IMR-90 (cell line): ENCODE measurements around the gene TENM3. TPM values are rescaled to one million over a fixed set of nuclear protein-coding genes. Genes with fewer than 3 reads are reported as not detected.

Experiments used
- ATAC-seq: fragments of 200-7000 bp; cut with Tn5 transposase; 2 replicates; pipeline ENCODE4 v1.9.1; 2020; ENCODE audit warnings: low read depth, mild to moderate bottlenecking, moderate library complexity
- BruUV-seq: library from RNA; stranded (reverse); fragments of 400-500 nt; replicated peaks from 2 replicates; lab custom pipeline; 2021; lab: Mats Ljungman, UMichigan
- CTCF ChIA-PET: fragments of 300-600 bp; formaldehyde crosslinking; extraction: SDS; loops from one replicate; lab custom pipeline; 2021; ENCODE audit warnings: antibody characterized with exemption; lab: Yijun Ruan, JAX
- POLR2A ChIA-PET: fragments of 300-600 bp; sonication (Branson Sonifier 250); formaldehyde crosslinking; loops from one replicate; lab custom pipeline; 2022; ENCODE audit warnings: antibody characterized with exemption; ENCODE audit not compliant: unreplicated experiment; lab: Charles Lee
- DNase-seq: peaks from one replicate; pipeline ENCODE4 v3.0.0; 2013
- H2AFZ ChIP-seq: replicated peaks from 2 replicates; pipeline ENCODE3; 2013; ENCODE audit warnings: low read length, mild to moderate bottlenecking; ENCODE audit not compliant: poor library complexity
- H2AK5ac ChIP-seq: 2 replicates; pipeline ENCODE4 v1.6.1; 2013; ENCODE audit warnings: low read depth, low read length, inconsistent platforms
- H2AK9ac ChIP-seq: replicated peaks from 2 replicates; pipeline ENCODE3; 2013; ENCODE audit warnings: mild to moderate bottlenecking, low read depth, low read length, moderate library complexity; ENCODE audit not compliant: poor library complexity
- H2BK120ac ChIP-seq: 2 replicates; pipeline ENCODE4 v1.6.1; 2013; ENCODE audit warnings: low read depth, low read length, inconsistent platforms
- H2BK15ac ChIP-seq: 3 replicates; pipeline ENCODE4 v1.6.1; 2013; ENCODE audit warnings: low read depth, low read length, inconsistent platforms
- H2BK20ac ChIP-seq: 2 replicates; pipeline ENCODE4 v1.6.1; 2013; ENCODE audit warnings: low read depth, mild to moderate bottlenecking, inconsistent platforms, low read length, moderate library complexity
- H2BK5ac ChIP-seq: 2 replicates; pipeline ENCODE4 v1.6.1; 2013; ENCODE audit warnings: mild to moderate bottlenecking, low read depth, low read length, inconsistent platforms; ENCODE audit not compliant: poor library complexity, severe bottlenecking
- H3K14ac ChIP-seq: replicated peaks from 2 replicates; pipeline ENCODE4 v1.6.1; 2013; ENCODE audit warnings: low read depth, low read length, inconsistent platforms
- H3K18ac ChIP-seq: 2 replicates; pipeline ENCODE4 v1.6.1; 2013; ENCODE audit warnings: low read depth, low read length, control low read depth
- H3K23ac ChIP-seq: 2 replicates; pipeline ENCODE4 v1.6.1; 2013; ENCODE audit warnings: low read depth, low read length, inconsistent platforms
- H3K27ac ChIP-seq: 2 replicates; pipeline ENCODE4 v1.5.1; 2013; ENCODE audit warnings: mild to moderate bottlenecking, control low read depth, low read length; ENCODE audit not compliant: insufficient read depth
- H3K27me3 ChIP-seq: 2 replicates; pipeline ENCODE4 v1.6.1; 2013; ENCODE audit warnings: low read length; ENCODE audit not compliant: control insufficient read depth, insufficient read depth
- H3K36me3 ChIP-seq: 2 replicates; pipeline ENCODE4 v1.6.1; 2013; ENCODE audit warnings: low read length, mixed read lengths; ENCODE audit not compliant: control insufficient read depth, insufficient read depth
- H3K4ac ChIP-seq: 2 replicates; pipeline ENCODE4 v1.6.1; 2013; ENCODE audit warnings: low read depth, low read length, inconsistent platforms
- H3K4me1 ChIP-seq: 2 replicates; pipeline ENCODE4 v1.6.1; 2013; ENCODE audit warnings: low read length, mixed read lengths; ENCODE audit not compliant: control insufficient read depth, insufficient read depth
- H3K4me2 ChIP-seq: 2 replicates; pipeline ENCODE4 v1.6.1; 2013; ENCODE audit warnings: low read depth, mild to moderate bottlenecking, control low read depth, low read length, moderate library complexity
- H3K4me3 ChIP-seq: 2 replicates; pipeline ENCODE4 v1.5.1; 2013; ENCODE audit warnings: low read depth, mild to moderate bottlenecking, control low read depth, low read length, moderate library complexity; ENCODE audit not compliant: insufficient read depth
- H3K56ac ChIP-seq: 2 replicates; pipeline ENCODE4 v1.6.1; 2013; ENCODE audit warnings: low read length, inconsistent platforms; ENCODE audit not compliant: insufficient read depth; ENCODE audit errors: extremely low read depth
- H3K79me1 ChIP-seq, 2 experiments: 2 replicates each; pipeline ENCODE4 v1.6.1; 2013; ENCODE audit warnings: low read length in 2 of 2, inconsistent platforms in 1 of 2, low read depth in 1 of 2
- H3K9ac ChIP-seq: 2 replicates; pipeline ENCODE4 v1.6.1; 2013; ENCODE audit warnings: low read depth, low read length, control low read depth
- H3K9me1 ChIP-seq: 2 replicates; pipeline ENCODE4 v1.6.1; 2013; ENCODE audit warnings: low read length, inconsistent platforms; ENCODE audit not compliant: insufficient read depth
- H3K9me3 ChIP-seq: 2 replicates; pipeline ENCODE4 v1.6.1; 2013; ENCODE audit warnings: low read length; ENCODE audit not compliant: control insufficient read depth, insufficient read depth
- H4K20me1 ChIP-seq: 2 replicates; pipeline ENCODE4 v1.6.1; 2013; ENCODE audit warnings: low read length, inconsistent platforms; ENCODE audit not compliant: insufficient read depth
- H4K5ac ChIP-seq: 2 replicates; pipeline ENCODE4 v1.6.1; 2013; ENCODE audit warnings: mild to moderate bottlenecking, low read depth, low read length, control low read depth
- H4K8ac ChIP-seq, 2 experiments: 2 replicates each; pipeline ENCODE4 v1.6.1; 2013; ENCODE audit warnings: low read depth in 2 of 2, low read length in 2 of 2, control low read depth in 1 of 2, inconsistent platforms in 1 of 2
- H4K91ac ChIP-seq: 2 replicates; pipeline ENCODE4 v1.6.1; 2013; ENCODE audit warnings: low read depth, low read length, inconsistent platforms; ENCODE audit not compliant: insufficient read depth
- CEBPB ChIP-seq: IDR thresholded peaks from 2 replicates; pipeline ENCODE4 v1.6.1; 2012; ENCODE audit warnings: low read depth, low read length, improper control_type of control experiment
- CHD1 ChIP-seq: IDR thresholded peaks from 2 replicates; pipeline ENCODE4 v1.6.1; 2012; ENCODE audit warnings: low read depth, low read length, improper control_type of control experiment
- ELK1 ChIP-seq: fragments of 150-350 bp; IDR thresholded peaks from 2 replicates; pipeline ENCODE4 v1.6.1; 2016; ENCODE audit warnings: low read depth, mild to moderate bottlenecking, low read length, moderate library complexity, borderline replicate concordance
- FOS ChIP-seq: fragments of 150-350 bp; IDR thresholded peaks from 2 replicates; pipeline ENCODE4 v1.6.1; 2016; ENCODE audit warnings: low read depth, low read length
- MXI1 ChIP-seq: IDR thresholded peaks from 2 replicates; pipeline ENCODE4 v1.6.1; 2012; ENCODE audit warnings: low read depth, mild to moderate bottlenecking, low read length, moderate library complexity, borderline replicate concordance
- NFE2L2 ChIP-seq: fragments of 150-350 bp; IDR thresholded peaks from 2 replicates; pipeline ENCODE4 v1.6.1; 2016; ENCODE audit warnings: low read depth, mild to moderate bottlenecking, low read length
- RAD21 ChIP-seq: IDR thresholded peaks from 2 replicates; pipeline ENCODE4 v1.6.1; 2012; ENCODE audit warnings: low read length, improper control_type of control experiment
- RCOR1 ChIP-seq: IDR thresholded peaks from 2 replicates; pipeline ENCODE4 v1.6.1; 2012; ENCODE audit warnings: mild to moderate bottlenecking, low read length, improper control_type of control experiment; ENCODE audit not compliant: insufficient replicate concordance
- USF2 ChIP-seq: fragments of 150-350 bp; IDR thresholded peaks from 2 replicates; pipeline ENCODE4 v1.6.1; 2017; ENCODE audit warnings: mild to moderate bottlenecking, antibody characterized with exemption, low read length, low read depth
- WGBS, 2 experiments: methylation state at CpG; one replicate each; pipeline versions ENCODE4 v1.1.5 to v1.1.7; 2013; ENCODE audit warnings: missing lambda C conversion rate in 2 of 2; ENCODE audit not compliant: insufficient read length in 1 of 2; ENCODE audit errors: extremely low coverage in 2 of 2; 5-methylcytosine and 5-hydroxymethylcytosine counted together
- dilution Hi-C: fragments of 300-500 bp; cut with HindIII; formaldehyde crosslinking; loops from one replicate; pipeline ENCODE4 v1.14.3; 2018; ENCODE audit warnings: low sequenced_read_pairs; ENCODE audit not compliant: unreplicated experiment
- in situ Hi-C: fragments of 300-500 bp; cut with MboI; formaldehyde crosslinking; loops from 3 replicates; pipeline ENCODE4 v1.14.3; 2019; ENCODE audit warnings: low sequenced_read_pairs, inconsistent platforms, mixed read lengths
- intact Hi-C: fragments of 100-400 bp; cut with micrococcal nuclease; formaldehyde crosslinking; loops from 2 replicates; pipeline ENCODE4 v1.10.0; 2022
- polyA plus RNA-seq, 3 experiments: library from polyadenylated mRNA; depleted of rRNA; stranded (reverse); fragments of >200 nt; gene quantifications; 2 replicates each; pipeline ENCODE4 v1.2.3, GENCODE V29; 2012; ENCODE audit warnings: low replicate concordance in 1 of 3
- total RNA-seq: library from RNA; depleted of rRNA; stranded (reverse); fragments of >200 nt; gene quantifications from 2 replicates; pipeline ENCODE4 v1.2.3, GENCODE V29; 2012

TENM3 gene
- total and polyA plus RNA-seq, 2 of the 4 experiments (the other 2 are of a cell fraction), result 29.9 to 173 TPM

DNA sequence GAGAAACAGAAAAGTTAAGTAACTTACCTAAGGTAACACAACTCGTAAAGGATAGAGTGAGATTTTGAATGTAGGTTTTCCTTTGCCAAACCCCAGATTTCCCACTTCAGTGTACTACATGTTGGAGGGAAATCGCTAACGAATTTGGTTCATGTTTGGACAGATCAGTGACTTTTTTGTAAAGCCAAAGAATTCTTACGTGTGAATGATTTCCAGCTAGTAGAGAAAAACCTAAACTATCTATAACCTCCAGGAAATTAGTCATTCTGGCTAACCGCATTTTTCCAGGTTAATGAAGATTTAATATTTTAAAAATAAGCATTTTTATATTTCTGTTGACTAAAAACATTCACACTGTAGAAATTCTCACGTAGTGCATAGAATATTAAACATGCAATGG is 7.2 kb downstream of the TENM3 start:
- H3K9me1 ChIP-seq, result peaks cover 3% of the 10 kb centered on the region; the same call in 1 of the 2 replicates
- ATAC-seq (no peak), DNase-seq (no peak)
- H2AK9ac ChIP-seq, result no peak overlapping the region
- H3K4ac ChIP-seq, result no peak overlapping the region
- TF ChIP-seq MXI1 (no peak), CHD1 (no peak), ELK1 (no peak), USF2 (no peak), CEBPB (no peak), RAD21 (no peak), FOS (no peak), NFE2L2 (no peak), RCOR1 (no peak)
- ChIA-PET POLR2A (no interaction called here), CTCF (no interaction called here)
- peaks cover 1% of the 10 kb centered on the region for H3K4me1 ChIP-seq
- no peaks in the 10 kb centered on the region for H3K27me3 ChIP-seq
- H4K8ac ChIP-seq, result no peak overlapping the region
- in situ Hi-C loops, result no loop called here
- H3K56ac ChIP-seq, result no peak overlapping the region
- no peak overlapping the region for H2BK20ac ChIP-seq
- H2AK5ac ChIP-seq, result no peak overlapping the region
- intact Hi-C loops, result no loop called here
- H3K23ac ChIP-seq, result no peak overlapping the region
- H3K79me1 ChIP-seq, result no peaks in the 10 kb centered on the region; a peak in 1 of 4 replicates
- no peak overlapping the region for H3K18ac ChIP-seq
- no peak overlapping the region for H3K9ac ChIP-seq
- H2BK15ac ChIP-seq, result no peak overlapping the region
- dilution Hi-C loops, result no loop called here
- no peak overlapping the region for H3K4me2 ChIP-seq
- H3K14ac ChIP-seq, result no peak overlapping the region
- H3K36me3 ChIP-seq, result no peaks in the 10 kb centered on the region
- BruUV-seq, result no TSS peak
- no peaks in the 10 kb centered on the region for H3K9me3 ChIP-seq
- no peaks in the 10 kb centered on the region for H4K20me1 ChIP-seq
- no CpG with 5 or more reads among the region's 6 CpGs for WGBS, 2 experiments
- no peak overlapping the region for H2AFZ ChIP-seq
- H3K27ac ChIP-seq, result no peak overlapping the region
- no peak overlapping the region for H4K91ac ChIP-seq
- H4K5ac ChIP-seq, result no peak overlapping the region
- no peak overlapping the region for H3K4me3 ChIP-seq
- H2BK120ac ChIP-seq, result no peak overlapping the region
- no peak overlapping the region for H2BK5ac ChIP-seq
